ENCODE results near the gene MYO1G.
"Not testable (repeated sequence)": the region's sequence is repeated elsewhere in the genome, so short reads cannot be mapped to it uniquely, and the experiment has no call there.

MYO1G gene

DNA sequence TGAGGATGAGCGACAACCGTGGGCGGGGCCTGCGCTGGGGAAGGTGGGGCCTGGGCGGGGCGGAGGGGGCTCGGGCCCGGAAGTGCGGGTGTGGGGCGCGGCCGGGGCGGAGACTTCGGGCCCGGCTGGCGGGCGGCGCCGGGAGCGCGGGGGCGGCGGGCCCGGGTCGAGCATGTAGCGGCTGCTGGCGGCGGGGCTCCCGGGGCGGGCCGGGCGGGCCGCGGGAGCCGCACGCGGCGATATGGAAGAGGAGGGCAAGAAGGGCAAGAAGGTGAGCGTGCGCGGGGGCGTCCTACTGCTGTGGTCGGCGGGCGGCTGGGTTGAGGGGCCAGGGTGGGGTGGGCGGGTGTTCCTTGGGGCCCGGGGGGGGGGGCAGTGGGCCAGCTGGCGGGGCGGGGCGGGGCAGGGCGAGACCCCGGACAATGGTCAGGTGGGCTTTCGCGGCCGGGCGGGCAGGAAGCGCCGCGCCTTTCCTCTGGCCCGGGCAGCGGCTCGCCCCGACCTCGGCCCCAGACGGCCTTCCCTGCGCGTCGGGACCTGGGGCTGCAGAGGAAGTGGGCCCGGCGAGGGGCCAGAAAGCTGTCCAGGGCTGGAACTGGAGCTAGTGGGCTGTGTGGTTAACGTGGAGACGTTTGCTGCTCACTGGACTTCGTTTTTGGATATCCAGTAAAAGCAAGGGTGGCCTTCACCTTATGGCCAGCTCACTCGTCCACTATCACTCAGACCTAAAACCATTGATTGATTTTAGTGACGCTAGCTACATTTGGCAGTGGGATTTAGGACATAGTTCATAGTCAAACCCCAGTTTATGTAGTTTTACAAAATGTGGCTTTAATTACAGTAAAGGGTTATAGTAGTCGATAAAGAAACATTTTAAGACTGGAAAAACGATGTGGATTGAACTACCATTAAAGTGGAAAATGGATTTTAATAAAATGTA lies 21.5 kb upstream of the MYO1G start, which contains the start of gene CCM2:
CCM2 (plus strand) TSS at position 109 of the 940 bp plus-strand sequence; CDS start at position 242, 133 bp downstream.
- DNase-seq (ENCODE audit: low read depth, low spot score) = no peak
- peak within 1 kb of the TSS; percentile 97 for H3K4me3 ChIP-seq (ENCODE audit: low read length)

DNA sequence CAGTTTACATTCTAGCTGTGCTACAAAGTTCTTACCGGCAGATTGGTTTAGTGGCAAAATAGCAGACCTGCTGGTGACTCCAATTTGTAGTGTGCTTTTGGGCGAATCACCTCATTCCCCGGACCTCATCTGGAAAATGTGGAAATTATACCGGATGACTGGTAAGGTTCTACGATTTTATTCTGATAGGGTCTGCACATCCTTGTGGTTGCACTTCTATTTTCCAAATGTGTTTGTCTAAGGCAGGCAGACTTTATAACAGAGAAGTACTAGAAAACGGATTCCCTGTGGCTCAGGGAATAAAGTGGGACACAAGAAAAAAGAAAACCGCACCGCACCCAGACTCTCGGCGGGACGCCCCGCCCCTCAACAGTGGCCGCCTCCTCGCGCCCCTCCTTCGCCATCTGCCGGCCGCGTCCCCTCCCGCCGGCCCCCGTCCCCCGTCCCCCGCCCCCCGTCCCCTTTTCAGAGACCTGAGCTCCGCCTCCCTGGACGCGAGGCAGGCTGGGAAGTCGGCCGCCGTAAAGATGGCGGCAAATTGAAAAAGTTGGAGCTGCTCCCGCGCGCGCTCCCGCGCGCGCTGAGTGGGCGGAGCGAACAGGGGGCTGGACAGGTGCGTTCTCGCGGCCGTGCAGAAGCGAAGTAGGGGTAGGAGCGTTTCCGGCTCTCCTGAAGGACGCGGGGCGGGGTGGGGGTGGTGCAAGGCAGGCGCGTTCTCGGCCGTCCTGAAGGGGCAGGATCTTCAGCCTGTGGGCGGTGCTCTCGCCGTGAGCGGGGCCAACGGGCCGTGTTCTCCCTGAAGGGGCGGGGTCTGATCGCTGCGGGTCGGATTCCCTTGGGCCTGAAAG lies 20.7 kb upstream of the MYO1G start:
- peak; percentile 97 for DNase-seq (ENCODE audit: low read depth, low spot score)
- H3K4me3 ChIP-seq (ENCODE audit: low read length) = peak overlapping the region; percentile 93

DNA sequence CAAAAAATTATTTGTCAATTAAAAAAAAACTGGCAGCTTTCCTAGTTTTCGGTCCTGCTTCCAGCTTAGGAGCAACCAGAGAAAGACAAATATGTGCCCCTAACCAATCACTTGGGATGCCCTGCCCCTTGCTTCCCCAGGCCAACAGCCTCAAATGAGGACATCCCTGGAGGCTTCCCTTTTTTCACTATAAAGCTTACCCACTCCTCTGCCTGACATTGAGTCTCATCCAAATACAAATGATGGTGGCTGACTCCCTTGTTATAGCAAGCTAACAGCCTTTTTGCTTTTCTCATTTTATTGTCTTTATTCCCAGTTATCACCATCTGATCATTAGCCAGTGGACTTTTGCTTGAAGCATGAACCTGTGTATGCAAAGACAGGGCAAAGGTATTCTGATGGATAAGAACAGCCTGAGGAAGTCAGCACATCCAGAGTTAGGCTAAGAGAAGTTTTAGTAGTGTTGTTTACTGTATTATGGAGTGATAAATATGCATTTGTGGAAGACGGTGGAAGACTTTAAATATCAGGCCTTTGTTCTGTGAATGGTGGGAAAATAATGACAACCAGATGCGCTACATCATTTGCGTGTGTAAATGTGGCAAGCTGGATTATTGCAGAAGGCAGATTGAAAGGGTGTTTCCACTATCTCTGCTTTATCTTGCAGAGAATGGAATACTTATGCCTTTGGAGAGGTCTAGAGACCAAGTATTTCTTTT lies 19.5 kb upstream of the MYO1G start:
- peak overlapping the region; percentile 93 for H3K4me3 ChIP-seq (ENCODE audit: low read length)
- DNase-seq (ENCODE audit: low read depth, low spot score) = no peak

DNA sequence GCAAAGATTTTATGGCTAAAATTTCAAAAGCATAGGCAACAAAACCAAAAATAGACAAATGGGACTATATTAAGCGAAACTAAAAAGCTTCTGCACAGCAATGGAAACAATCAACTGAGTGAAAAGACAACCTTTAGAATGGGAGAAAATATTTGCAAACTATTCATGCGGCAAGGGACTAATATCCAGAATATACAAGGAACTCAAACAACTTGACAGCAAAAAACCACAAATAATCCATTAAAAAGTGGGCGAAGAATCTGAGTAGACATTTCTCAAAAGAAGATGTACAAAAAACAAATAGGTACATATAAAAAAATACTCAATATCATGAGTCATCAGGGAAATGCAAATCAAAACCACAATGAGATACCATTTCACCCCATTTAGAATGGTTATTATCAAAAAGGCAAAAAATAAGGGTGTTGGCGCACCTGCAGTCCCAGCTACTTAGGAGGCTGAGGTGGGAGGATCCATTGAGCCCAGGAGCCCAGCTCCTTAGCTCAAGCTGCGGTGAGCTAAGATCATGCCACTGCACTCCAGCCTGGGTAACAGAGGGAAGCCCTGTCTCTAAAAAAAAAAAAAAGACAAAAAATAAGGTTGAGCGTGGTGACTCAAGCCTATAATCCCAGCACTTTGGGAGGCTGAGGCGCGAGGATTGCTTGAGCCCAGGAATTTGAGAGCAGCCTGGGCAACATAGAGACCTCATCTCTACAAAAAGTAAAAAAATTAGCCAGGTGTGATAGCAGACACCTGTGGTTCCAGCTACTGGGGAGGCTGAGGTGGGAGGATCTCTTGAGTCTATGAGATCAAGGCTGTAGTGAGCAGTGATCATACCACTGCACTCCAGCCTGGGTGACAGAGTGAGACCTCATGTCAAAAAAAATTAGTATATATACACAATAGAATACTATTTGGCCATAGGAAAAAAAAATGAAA lies 17.0 kb upstream of the MYO1G start:
- peak overlapping the region; percentile 36 for H3K4me3 ChIP-seq (ENCODE audit: low read length)
- peak; percentile 89 for DNase-seq (ENCODE audit: low read depth, low spot score)

DNA sequence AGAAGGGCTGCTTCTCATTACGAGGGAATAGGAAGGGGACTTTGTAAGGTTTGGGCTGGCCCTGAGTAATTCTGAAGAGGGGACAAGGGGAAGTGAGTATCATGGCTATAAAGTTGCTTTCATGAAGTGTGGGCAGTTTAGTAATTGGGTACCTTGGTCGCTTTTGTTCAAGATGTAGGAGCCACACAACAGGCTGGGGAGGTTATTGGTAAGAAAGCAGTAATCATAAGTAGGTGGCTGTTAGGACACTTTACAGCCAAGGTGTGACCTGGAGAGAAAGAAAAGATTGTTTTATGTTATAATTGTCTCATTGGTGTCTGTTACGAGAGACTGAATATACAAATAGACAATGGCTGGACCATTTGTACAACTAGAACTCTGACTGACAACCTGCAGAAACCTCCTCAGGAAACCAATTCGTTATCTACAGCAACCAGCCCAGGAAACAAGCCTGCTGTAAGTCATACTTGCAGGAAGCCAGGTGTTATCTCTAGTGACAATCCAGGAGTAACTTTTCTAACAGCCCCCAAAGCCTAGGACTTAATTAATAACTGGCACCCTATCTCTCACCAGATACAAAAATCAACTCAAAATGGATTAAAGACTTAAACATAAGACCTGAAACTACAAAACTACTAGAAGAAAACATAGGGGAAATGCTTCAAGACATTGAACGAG lies 16.2 kb upstream of the MYO1G start:
- H3K4me3 ChIP-seq (ENCODE audit: low read length) = peak overlapping the region; percentile 40
- DNase-seq (ENCODE audit: low read depth, low spot score) = peak; percentile 99

DNA sequence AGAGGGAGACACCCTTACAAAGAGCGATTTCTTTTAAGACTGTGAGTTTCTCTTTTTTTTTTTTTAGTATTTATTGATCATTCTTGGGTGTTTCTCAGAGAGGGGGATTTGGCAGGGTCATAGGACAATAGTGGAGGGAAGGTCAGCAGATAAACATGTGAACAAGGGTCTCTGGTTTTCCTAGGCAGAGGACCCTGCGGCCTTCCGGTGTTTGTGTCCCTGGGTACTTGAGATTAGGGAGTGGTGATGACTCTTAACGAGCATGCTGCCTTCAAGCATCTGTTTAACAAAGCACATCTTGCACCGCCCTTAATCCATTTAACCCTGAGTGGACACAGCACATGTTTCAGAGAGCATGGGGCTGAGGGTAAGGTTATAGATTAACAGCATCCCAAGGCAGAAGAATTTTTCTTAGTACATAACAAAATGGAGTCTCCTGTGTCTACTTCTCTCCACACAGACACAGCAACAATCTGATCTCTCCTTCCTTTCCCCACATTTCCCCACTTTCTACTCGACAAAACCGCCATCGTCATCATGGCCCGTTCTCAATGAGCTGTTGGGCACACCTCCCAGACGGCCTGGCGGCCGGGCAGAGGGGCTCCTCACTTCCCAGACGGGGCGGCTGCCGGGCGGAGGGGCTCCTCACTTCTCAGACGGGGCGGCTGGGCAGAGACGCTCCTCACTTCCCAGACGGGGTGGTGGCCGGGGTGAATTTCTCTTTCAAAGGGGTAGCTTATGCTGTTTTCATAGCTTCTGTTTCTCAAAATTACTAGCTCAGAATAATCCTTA lies 13.4 kb upstream of the MYO1G start:
- DNase-seq (ENCODE audit: low read depth, low spot score); H3K4me3 ChIP-seq (ENCODE audit: low read length): not testable (repeated sequence)

DNA sequence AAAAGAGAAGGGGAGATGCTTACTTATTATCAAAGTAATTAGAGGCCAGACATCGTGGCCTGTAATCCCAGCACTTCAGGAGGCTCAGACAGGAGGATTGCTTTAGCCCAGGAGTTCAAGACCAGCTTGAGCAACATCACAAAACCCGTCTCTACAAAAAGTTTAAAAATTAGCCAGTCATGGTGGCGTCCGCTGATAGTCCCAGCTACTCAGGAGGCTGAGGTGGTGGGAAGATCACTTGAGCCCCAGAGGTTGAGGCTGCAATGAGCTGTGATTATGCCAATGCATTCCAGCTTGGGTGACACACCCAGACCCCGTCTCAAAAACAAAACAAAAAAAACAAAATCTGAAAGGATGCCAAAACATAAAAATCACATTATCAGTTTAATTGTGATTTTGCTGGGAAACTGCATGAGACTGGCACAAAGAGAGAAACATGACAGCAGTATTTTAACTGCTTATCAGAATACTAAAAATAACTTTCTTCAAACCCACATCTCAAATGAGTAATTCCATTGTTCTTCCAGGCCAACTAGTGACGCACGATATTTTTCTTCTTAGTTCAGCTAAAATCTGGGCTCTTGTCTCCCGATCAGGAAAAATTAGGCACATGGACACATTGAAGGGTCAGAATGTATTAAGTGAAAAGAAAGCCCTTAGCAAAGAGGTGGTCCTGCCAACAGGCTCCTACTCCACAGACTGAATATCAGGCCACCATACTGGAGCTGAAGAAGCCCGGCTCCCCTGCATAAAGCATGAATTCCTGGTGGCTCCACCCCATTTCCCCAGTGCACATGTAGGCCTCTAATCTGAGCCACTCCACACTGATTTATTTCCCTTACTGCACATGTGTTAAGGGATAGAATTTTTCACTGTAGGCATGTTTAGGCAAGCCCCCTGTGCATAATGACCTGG lies 11.6 kb upstream of the MYO1G start:
- no peak for DNase-seq (ENCODE audit: low read depth, low spot score)
- H3K4me3 ChIP-seq (ENCODE audit: low read length) = no peak overlapping the region

DNA sequence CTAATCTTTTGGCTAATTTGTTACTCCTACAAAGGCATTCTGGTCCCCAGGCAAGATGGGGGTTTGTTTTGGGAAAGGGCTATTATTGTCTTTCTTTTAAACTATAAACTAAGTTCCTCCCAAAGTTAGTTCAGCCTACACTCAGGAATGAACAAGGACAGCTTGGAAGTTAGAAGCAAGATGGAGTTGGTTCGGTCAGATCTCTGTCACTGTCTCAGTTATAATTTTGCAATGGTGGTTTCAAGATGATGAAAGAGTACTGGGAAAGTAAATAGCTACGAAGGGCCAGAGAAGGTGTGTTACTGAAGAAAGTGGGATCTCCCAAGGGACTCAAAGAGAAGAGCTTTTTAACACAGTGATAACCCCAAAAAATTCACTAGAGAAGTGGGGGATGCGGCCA lies 10.3 kb upstream of the MYO1G start:
- no peak for DNase-seq (ENCODE audit: low read depth, low spot score)
- H3K4me3 ChIP-seq (ENCODE audit: low read length) = no peak overlapping the region

DNA sequence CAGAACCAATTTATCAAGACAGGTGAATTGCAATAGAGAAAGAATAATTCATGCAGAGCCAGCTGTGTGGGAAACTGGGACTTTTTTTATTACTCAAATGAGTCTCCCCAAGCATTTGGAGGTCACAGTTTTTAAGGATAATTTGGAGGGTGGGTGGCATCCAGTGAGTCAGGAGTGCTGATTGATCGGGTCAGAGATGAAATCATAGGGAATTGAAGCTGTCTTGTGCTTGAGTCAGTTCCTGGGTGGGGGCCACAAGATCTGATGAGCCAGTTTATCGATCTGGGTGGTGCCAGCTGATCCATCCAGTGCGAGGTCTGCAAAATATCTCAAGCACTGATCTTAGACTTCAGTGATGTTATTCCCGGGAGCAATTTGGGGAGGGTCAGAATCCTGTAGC lies 9.9 kb upstream of the MYO1G start:
- H3K4me3 ChIP-seq (ENCODE audit: low read length) = no peak overlapping the region
- DNase-seq (ENCODE audit: low read depth, low spot score) = no peak

DNA sequence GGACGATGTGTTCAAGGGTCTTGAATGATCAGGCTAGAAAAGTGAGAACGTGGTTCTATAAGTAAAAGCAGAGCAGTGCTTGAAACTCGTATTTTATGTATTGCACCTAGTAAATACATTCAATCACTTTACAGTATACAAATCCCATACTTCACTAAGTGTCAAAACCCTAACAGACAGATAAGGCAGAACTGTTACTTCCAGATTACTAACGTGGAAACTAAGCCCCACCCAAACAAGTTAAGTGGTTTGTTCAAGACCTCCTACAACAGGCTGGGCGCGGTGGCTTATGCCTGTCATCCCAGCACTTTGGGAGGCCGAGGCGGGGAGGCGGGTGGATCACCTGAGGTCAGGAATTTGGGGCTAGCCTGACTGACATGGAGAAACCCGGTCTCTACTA lies 9.2 kb upstream of the MYO1G start:
- DNase-seq (ENCODE audit: low read depth, low spot score) = no peak
- H3K4me3 ChIP-seq (ENCODE audit: low read length) = peak overlapping the region; percentile 84

DNA sequence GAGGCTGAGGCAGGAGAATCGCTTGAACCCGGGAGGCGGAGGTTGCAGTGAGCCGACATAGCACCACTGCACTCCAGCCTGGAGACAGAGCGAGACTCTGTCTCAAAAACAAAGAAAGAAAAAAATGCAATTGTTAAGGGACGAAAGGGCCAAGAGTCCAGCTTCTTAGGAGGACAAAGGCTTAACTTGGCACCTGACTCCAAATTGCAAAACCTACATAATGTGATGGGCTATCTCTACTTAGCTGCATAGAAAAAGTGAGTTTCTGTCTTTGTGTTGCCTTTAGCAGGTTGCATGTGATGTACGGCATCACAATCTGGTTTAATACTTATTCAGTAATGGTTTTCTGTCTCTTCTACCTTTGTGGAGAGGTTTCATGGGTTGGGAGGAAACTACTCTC lies 8.6 kb upstream of the MYO1G start:
- peak overlapping the region; percentile 84 for H3K4me3 ChIP-seq (ENCODE audit: low read length)
- no peak for DNase-seq (ENCODE audit: low read depth, low spot score)

DNA sequence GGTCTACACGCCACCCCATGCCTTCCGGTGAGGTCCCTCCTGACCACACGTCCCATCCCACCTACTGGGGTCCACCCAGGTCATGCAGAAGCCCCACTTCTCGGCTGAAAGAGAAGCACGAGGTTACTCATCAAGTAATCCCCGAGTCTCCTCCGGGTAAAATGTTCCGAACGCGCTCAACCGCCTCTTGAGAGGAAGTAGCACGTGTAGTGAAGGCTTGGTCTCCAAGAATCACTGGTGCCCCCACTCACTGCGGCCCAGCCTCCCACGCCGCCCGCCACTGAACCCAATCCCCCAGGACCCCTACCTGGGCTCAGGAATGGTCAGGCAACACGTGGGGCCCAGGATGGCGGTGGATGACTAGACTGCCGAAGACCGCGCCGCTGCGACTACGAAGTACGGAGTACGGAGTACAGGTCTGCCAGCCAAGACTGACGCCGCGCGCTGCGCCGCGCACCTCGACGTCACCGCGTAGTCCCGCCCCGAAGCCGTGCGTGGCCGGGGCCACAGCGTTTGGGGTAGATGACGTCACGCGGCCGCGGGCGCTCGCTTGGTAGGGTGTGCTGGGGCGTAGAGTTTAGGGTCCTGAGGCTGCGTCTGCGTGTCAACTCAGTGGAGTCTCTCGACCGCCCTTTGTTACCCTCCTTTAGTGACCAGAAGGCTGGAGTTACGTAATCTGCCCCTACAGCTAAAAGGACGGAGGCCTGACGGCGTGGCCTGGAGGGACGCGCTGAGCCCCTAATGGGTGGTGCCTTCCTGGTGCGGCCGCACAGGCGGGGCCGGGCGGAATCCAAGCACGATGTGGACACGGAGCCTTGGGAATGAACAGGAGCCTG lies 7.6 kb upstream of the MYO1G start:
- DNase-seq (ENCODE audit: low read depth, low spot score) = peak; percentile 95
- peak overlapping the region; percentile 84 for H3K4me3 ChIP-seq (ENCODE audit: low read length)

DNA sequence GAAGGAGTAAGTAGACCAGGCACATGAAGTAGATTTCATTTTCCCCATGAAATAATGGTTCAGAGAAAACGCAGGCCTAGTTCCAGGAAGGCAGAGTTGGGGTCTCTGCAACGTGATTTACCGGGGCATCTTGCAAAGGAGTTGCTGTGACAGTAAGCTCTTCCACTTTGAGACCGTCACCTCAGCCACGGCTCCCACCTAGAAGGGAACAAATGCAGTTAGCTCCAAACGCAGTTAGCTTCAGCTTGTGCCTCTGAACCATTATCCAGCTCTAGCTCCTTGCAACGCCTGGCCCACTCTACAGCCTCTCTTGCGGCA lies 7.0 kb upstream of the MYO1G start:
- DNase-seq (ENCODE audit: low read depth, low spot score) = no peak

DNA sequence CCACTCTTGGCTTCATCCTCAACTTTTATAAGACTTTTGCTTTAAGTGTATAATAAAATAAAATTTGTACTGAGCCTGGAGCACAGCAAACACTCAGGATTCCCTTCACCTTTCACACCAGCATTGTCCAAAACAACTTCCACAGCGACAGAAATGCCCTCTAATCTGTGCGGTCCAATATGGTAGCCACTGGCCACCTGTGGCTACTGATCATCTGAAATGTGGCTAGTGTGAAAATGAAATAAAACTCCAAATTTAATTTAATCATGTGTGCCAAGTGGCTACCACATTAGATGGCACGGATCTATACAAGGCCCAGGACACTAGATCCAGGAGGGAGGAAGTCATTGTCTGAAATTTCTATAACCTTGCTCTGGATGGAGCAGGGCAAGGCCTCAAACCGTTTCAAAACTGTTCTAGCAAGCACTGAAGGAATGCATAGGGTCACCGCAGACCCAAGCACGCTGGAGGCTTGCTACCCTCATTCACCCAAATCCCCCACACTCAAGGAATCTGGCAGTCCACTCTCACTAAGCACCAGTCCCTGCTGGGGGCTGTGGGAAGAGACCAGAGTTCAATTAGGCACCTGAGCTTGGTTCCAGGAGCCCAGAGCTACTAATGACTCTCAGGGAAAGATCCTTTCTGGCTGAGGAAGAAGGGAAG lies 6.3 kb upstream of the MYO1G start:
- peak overlapping the region; percentile 84 for H3K4me3 ChIP-seq (ENCODE audit: low read length)
- DNase-seq (ENCODE audit: low read depth, low spot score) = no peak

More for the DNA sequence above, 7.0 kb upstream of the MYO1G start:
- H3K4me3 ChIP-seq (ENCODE audit: low read length) = peak overlapping the region; percentile 84

DNA sequence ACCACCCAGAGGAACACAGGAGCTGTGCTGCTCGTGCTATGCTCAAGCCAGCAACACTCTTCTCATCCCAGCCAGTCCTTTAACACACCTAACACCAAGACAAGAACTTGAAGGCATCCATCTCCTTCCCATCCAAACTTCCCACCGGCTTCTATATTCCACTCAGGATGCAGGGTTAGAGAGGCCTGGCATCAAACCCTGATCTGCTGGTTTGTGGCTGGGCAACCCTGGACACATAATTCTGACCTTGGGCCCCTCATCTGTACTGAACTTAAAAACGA lies 5.6 kb upstream of the MYO1G start:
- no peak for DNase-seq (ENCODE audit: low read depth, low spot score)
- peak overlapping the region; percentile 84 for H3K4me3 ChIP-seq (ENCODE audit: low read length)
